GM23338 (cell line): ENCODE measurements around the gene MEGF9. TPM values are rescaled to one million over a fixed set of nuclear protein-coding genes. Genes with fewer than 3 reads are reported as not detected.

ENCODE experiments used
- ATAC-seq: fragments of 200-7000 bp; cut with Tn5 transposase; 3 replicates; pipeline ENCODE4 v1.9.1; 2020
- DNase-seq: peaks from one replicate; pipeline ENCODE4 v3.0.0-alpha.2; 2015; ENCODE audit warnings: low spot score
- H2AFZ ChIP-seq: fragments of 200-600 bp; sonication (generic); 2 replicates; pipeline ENCODE4 v1.8.0; 2016; ENCODE audit warnings: antibody characterized with exemption, mild to moderate bottlenecking, moderate library complexity
- H3F3A ChIP-seq: fragments of 200-600 bp; sonication (generic); replicated peaks from 2 replicates; pipeline ENCODE4 v1.8.0; 2017; ENCODE audit warnings: antibody characterized with exemption, mixed run types, low read depth
- H3K27ac ChIP-seq: fragments of 200-600 bp; sonication (generic); 2 replicates; pipeline ENCODE4 v1.6.1; 2016; ENCODE audit warnings: low read depth
- H3K27me3 ChIP-seq: fragments of 200-600 bp; sonication (generic); 2 replicates; pipeline ENCODE4 v1.8.0; 2016; ENCODE audit warnings: mild to moderate bottlenecking, mixed run types, moderate library complexity; ENCODE audit not compliant: insufficient read depth
- H3K36me3 ChIP-seq: fragments of 200-600 bp; sonication (generic); 2 replicates; pipeline ENCODE4 v1.8.0; 2016; ENCODE audit warnings: mild to moderate bottlenecking; ENCODE audit not compliant: insufficient read depth
- H3K4me1 ChIP-seq: fragments of 200-600 bp; sonication (generic); 2 replicates; pipeline ENCODE4 v1.8.0; 2016; ENCODE audit warnings: mild to moderate bottlenecking, moderate library complexity; ENCODE audit not compliant: insufficient read depth
- H3K4me2 ChIP-seq: fragments of 200-600 bp; sonication (generic); 2 replicates; pipeline ENCODE4 v1.7.1; 2017; ENCODE audit warnings: mixed run types
- H3K4me3 ChIP-seq: fragments of 200-600 bp; sonication (generic); 2 replicates; pipeline ENCODE4 v1.6.1; 2016; ENCODE audit warnings: mixed run types
- H3K79me2 ChIP-seq: fragments of 200-600 bp; sonication (generic); replicated peaks from 2 replicates; pipeline ENCODE4 v1.8.0; 2017; ENCODE audit warnings: mild to moderate bottlenecking; ENCODE audit not compliant: insufficient read depth
- H3K9me2 ChIP-seq: fragments of 200-600 bp; sonication (generic); 2 replicates; pipeline ENCODE4 v1.8.0; 2017; ENCODE audit not compliant: insufficient read depth
- H4K20me1 ChIP-seq: fragments of 200-600 bp; sonication (generic); replicated peaks from 2 replicates; pipeline ENCODE4 v1.8.0; 2017; ENCODE audit warnings: mild to moderate bottlenecking; ENCODE audit not compliant: insufficient read depth
- H3K27ac Mint-ChIP-seq: 2 replicates; pipeline ENCODE4 v1.8.0; 2020; ENCODE audit warnings: inconsistent platforms, mild to moderate bottlenecking, moderate library complexity, mixed read lengths
- H3K27me3 Mint-ChIP-seq: 3 replicates; pipeline ENCODE4 v1.8.0; 2022; ENCODE audit warnings: low read depth, mild to moderate bottlenecking, moderate library complexity, mixed read lengths, inconsistent platforms; ENCODE audit not compliant: insufficient read depth, poor library complexity
- H3K36me3 Mint-ChIP-seq: 3 replicates; pipeline ENCODE4 v1.8.0; 2021; ENCODE audit warnings: low read depth, mild to moderate bottlenecking, inconsistent platforms, moderate library complexity, mixed read lengths
- H3K4me1 Mint-ChIP-seq: 3 replicates; pipeline ENCODE4 v1.8.0; 2020; ENCODE audit warnings: mild to moderate bottlenecking, inconsistent platforms, mixed read lengths
- H3K4me3 Mint-ChIP-seq: 3 replicates; pipeline ENCODE4 v1.8.0; 2021; ENCODE audit warnings: moderate library complexity, mild to moderate bottlenecking, inconsistent platforms, mixed read lengths
- H3K9me3 Mint-ChIP-seq: 3 replicates; pipeline ENCODE4 v1.8.0; 2020; ENCODE audit warnings: moderate library complexity, mild to moderate bottlenecking, inconsistent platforms, mixed read lengths
- CREB1 ChIP-seq: fragments of 250-450 bp; sonication (Bioruptor Pico); IDR thresholded peaks from 2 replicates; pipeline ENCODE4 v1.5.0; 2020; ENCODE audit warnings: low read depth, mild to moderate bottlenecking, moderate library complexity
- EZH2phosphoT487 ChIP-seq: fragments of 200-600 bp; sonication (generic); IDR thresholded peaks from one replicate; pipeline ENCODE4 v1.8.1; 2018; ENCODE audit warnings: antibody characterized with exemption; ENCODE audit not compliant: unreplicated experiment
- JUNB ChIP-seq: IDR thresholded peaks from one replicate; pipeline ENCODE4 v1.6.1; 2016; ENCODE audit warnings: antibody characterized with exemption; ENCODE audit not compliant: unreplicated experiment
- NANOG ChIP-seq: IDR thresholded peaks from 2 replicates; pipeline ENCODE4 v1.6.1; 2016; ENCODE audit warnings: antibody characterized with exemption, borderline replicate concordance
- POLR2AphosphoS5 ChIP-seq: IDR thresholded peaks from 2 replicates; pipeline ENCODE4 v1.6.1; 2016; ENCODE audit warnings: antibody characterized with exemption, low read depth
- REST ChIP-seq: IDR thresholded peaks from one replicate; pipeline ENCODE4 v1.6.1; 2018; ENCODE audit warnings: antibody characterized with exemption; ENCODE audit not compliant: unreplicated experiment
- STAT1 ChIP-seq: IDR thresholded peaks from one replicate; pipeline ENCODE4 v1.6.1; 2016; ENCODE audit warnings: antibody characterized with exemption; ENCODE audit not compliant: unreplicated experiment
- ZNF114 ChIP-seq: fragments of 250-450 bp; sonication (Bioruptor Pico); IDR thresholded peaks from 2 replicates; pipeline ENCODE4 v1.5.0; 2020; ENCODE audit warnings: mild to moderate bottlenecking, moderate library complexity
- ZNF331 ChIP-seq: fragments of 250-450 bp; sonication (Bioruptor Pico); IDR thresholded peaks from 2 replicates; pipeline ENCODE4 v1.5.0; 2020; ENCODE audit warnings: low read depth, mild to moderate bottlenecking, moderate library complexity
- polyA plus RNA-seq: library from polyadenylated mRNA; unstranded; fragments of >200 nt; fragmentation: Nextera tagmentation; extraction: Ambion mirVana; gene quantifications from 2 replicates; pipeline ENCODE4 v1.2.1, GENCODE V29; 2016
- total RNA-seq: library from RNA; depleted of rRNA; stranded (reverse); fragments of >200 nt; shearing (Covaris generic); gene quantifications from 2 replicates; pipeline ENCODE4 v1.2.3, GENCODE V29; 2014
- TF ChIP-seq, protein P1 (sequence below): IDR thresholded peaks from 2 replicates; pipeline ENCODE4 v1.6.1; 2016; ENCODE audit warnings: antibody characterized with exemption
- TF ChIP-seq, protein P2 (sequence below): fragments of 250-450 bp; sonication (Bioruptor Pico); IDR thresholded peaks from 2 replicates; pipeline ENCODE4 v1.5.0; 2020; ENCODE audit warnings: mild to moderate bottlenecking, moderate library complexity
- TF ChIP-seq, protein P3 (sequence below), 2 experiments: fragments of 200-600 bp in 1 of 2; sonication (generic) in 1 of 2; conservative IDR thresholded peaks; 2 replicates each; pipeline versions ENCODE4 v1.5.1 to v1.6.1; 2016 to 2017; ENCODE audit warnings: antibody characterized with exemption in 2 of 2, low read depth in 2 of 2, mild to moderate bottlenecking in 2 of 2, moderate library complexity in 1 of 2

The MEGF9 gene
- total and polyA plus RNA-seq, 2 experiments from 2014 or later, result 0.87 to 1.6 TPM

DNA sequence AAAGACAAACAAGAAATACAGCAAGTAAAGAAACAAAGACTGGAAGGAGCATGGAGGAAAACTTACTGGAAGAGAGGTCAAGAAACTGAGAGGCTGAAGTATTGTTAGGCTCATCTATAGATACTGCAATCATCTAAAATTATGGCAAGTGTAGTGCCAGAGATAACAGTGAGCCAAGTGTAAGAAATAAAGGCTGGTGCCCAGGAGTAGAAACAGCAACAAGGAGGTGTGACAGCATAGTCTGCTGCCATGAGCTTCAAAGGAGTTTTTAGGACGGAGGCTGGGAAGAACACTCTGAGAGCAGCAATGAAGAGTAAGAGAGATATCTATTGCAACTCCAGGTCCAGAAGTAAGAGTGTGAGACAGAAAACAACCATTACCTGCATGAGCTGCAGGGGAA is 60.5 kb downstream of the MEGF9 start (continued):
- TF ChIP-seq, protein P1, sequence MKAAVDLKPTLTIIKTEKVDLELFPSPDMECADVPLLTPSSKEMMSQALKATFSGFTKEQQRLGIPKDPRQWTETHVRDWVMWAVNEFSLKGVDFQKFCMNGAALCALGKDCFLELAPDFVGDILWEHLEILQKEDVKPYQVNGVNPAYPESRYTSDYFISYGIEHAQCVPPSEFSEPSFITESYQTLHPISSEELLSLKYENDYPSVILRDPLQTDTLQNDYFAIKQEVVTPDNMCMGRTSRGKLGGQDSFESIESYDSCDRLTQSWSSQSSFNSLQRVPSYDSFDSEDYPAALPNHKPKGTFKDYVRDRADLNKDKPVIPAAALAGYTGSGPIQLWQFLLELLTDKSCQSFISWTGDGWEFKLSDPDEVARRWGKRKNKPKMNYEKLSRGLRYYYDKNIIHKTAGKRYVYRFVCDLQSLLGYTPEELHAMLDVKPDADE, result no peak
- TF ChIP-seq POLR2AphosphoS5, result no peak

DNA sequence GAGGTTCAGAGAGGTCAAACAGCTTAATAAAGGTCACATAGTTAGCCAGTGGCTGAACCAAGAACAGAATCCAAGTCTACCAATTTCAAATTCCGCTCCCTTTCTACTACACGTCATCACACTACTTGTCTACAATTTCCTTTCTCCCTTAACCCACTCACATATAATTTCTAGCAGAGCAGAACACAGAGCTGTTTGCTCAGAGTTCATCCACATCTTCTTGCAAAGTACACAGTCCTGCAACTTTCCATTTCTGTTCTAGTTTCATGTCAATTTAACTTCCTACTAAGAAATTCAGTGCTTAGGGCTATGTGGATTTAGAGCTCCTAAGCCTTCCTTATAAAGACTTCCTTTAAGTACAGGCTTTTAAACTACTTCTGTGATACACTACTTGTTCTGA is 61.3 kb downstream of the MEGF9 start:
- Mint-ChIP-seq H3K9me3 (no peaks in the 10 kb centered on the region), H3K27me3 (peaks cover 1% of the 10 kb centered on the region), H3K4me3 (no peak overlapping the region), H3K4me1 (no peaks in the 10 kb centered on the region), H3K27ac (no peak overlapping the region), H3K36me3 (no peaks in the 10 kb centered on the region)
- ATAC-seq (no peak), DNase-seq (no peak)
- Histone ChIP-seq H3K9me2 (no peaks in the 10 kb centered on the region), H3K4me3 (no peak overlapping the region), H3K79me2 (no peaks in the 10 kb centered on the region), H2AFZ (no peak overlapping the region), H3F3A (no peaks in the 10 kb centered on the region), H3K27ac (no peak overlapping the region), H4K20me1 (peaks cover 7% of the 10 kb centered on the region; the same call in 1 of the 2 replicates), H3K4me2 (no peak overlapping the region), H3K27me3 (no peaks in the 10 kb centered on the region), H3K4me1 (no peaks in the 10 kb centered on the region), H3K36me3 (no peaks in the 10 kb centered on the region)
- TF ChIP-seq JUNB (no peak), POLR2AphosphoS5 (no peak), ZNF331 (CRISPR knock-in tag) (no peak), ZNF114 (CRISPR knock-in tag) (no peak), EZH2phosphoT487 (no peak), STAT1 (no peak), NANOG (no peak), REST (no peak), CREB1 (CRISPR knock-in tag) (no peak)
- TF ChIP-seq, protein P2, sequence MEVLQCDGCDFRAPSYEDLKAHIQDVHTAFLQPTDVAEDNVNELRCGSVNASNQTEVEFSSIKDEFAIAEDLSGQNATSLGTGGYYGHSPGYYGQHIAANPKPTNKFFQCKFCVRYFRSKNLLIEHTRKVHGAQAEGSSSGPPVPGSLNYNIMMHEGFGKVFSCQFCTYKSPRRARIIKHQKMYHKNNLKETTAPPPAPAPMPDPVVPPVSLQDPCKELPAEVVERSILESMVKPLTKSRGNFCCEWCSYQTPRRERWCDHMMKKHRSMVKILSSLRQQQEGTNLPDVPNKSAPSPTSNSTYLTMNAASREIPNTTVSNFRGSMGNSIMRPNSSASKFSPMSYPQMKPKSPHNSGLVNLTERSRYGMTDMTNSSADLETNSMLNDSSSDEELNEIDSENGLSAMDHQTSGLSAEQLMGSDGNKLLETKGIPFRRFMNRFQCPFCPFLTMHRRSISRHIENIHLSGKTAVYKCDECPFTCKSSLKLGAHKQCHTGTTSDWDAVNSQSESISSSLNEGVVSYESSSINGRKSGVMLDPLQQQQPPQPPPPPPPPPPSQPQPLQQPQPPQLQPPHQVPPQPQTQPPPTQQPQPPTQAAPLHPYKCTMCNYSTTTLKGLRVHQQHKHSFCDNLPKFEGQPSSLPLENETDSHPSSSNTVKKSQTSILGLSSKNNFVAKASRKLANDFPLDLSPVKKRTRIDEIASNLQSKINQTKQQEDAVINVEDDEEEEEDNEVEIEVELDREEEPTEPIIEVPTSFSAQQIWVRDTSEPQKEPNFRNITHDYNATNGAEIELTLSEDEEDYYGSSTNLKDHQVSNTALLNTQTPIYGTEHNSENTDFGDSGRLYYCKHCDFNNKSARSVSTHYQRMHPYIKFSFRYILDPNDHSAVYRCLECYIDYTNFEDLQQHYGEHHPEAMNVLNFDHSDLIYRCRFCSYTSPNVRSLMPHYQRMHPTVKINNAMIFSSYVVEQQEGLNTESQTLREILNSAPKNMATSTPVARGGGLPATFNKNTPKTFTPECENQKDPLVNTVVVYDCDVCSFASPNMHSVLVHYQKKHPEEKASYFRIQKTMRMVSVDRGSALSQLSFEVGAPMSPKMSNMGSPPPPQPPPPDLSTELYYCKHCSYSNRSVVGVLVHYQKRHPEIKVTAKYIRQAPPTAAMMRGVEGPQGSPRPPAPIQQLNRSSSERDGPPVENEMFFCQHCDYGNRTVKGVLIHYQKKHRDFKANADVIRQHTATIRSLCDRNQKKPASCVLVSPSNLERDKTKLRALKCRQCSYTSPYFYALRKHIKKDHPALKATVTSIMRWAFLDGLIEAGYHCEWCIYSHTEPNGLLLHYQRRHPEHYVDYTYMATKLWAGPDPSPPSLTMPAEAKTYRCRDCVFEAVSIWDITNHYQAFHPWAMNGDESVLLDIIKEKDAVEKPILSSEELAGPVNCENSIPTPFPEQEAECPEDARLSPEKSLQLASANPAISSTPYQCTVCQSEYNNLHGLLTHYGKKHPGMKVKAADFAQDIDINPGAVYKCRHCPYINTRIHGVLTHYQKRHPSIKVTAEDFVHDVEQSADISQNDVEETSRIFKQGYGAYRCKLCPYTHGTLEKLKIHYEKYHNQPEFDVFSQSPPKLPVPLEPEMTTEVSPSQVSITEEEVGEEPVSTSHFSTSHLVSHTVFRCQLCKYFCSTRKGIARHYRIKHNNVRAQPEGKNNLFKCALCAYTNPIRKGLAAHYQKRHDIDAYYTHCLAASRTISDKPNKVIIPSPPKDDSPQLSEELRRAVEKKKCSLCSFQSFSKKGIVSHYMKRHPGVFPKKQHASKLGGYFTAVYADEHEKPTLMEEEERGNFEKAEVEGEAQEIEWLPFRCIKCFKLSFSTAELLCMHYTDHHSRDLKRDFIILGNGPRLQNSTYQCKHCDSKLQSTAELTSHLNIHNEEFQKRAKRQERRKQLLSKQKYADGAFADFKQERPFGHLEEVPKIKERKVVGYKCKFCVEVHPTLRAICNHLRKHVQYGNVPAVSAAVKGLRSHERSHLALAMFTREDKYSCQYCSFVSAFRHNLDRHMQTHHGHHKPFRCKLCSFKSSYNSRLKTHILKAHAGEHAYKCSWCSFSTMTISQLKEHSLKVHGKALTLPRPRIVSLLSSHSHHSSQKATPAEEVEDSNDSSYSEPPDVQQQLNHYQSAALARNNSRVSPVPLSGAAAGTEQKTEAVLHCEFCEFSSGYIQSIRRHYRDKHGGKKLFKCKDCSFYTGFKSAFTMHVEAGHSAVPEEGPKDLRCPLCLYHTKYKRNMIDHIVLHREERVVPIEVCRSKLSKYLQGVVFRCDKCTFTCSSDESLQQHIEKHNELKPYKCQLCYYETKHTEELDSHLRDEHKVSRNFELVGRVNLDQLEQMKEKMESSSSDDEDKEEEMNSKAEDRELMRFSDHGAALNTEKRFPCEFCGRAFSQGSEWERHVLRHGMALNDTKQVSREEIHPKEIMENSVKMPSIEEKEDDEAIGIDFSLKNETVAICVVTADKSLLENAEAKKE, result no peak
- TF ChIP-seq, protein P3, sequence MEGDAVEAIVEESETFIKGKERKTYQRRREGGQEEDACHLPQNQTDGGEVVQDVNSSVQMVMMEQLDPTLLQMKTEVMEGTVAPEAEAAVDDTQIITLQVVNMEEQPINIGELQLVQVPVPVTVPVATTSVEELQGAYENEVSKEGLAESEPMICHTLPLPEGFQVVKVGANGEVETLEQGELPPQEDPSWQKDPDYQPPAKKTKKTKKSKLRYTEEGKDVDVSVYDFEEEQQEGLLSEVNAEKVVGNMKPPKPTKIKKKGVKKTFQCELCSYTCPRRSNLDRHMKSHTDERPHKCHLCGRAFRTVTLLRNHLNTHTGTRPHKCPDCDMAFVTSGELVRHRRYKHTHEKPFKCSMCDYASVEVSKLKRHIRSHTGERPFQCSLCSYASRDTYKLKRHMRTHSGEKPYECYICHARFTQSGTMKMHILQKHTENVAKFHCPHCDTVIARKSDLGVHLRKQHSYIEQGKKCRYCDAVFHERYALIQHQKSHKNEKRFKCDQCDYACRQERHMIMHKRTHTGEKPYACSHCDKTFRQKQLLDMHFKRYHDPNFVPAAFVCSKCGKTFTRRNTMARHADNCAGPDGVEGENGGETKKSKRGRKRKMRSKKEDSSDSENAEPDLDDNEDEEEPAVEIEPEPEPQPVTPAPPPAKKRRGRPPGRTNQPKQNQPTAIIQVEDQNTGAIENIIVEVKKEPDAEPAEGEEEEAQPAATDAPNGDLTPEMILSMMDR (conservative IDR thresholded peaks at IDR 0.05; ENCODE audit: low read depth in 2 of 2), result no peak
- TF ChIP-seq, protein P1, result no peak
